Upper lobe of right lung (tissue), 1 donor: ENCODE results near the gene CDC42EP4. TPM values are rescaled to one million over a fixed set of nuclear protein-coding genes. Genes with fewer than 3 reads are reported as not detected.
A peak's percentile ranks its signal among the peaks of the same experiment; 100 is the strongest.

Experiments used
- ATAC-seq: fragments of 200-7000 bp; cut with Tn5 transposase; one replicate; pipeline ENCODE4 v1.9.1; 2020; ENCODE audit warnings: mild to moderate bottlenecking, moderate library complexity
- DNase-seq: peaks from one replicate; pipeline ENCODE4 v3.0.0-alpha.2; 2020
- H3K27ac ChIP-seq: fragments of 200-600 bp; one replicate; pipeline ENCODE4 v1.8.0; 2022
- H3K27me3 ChIP-seq: fragments of 200-600 bp; one replicate; pipeline ENCODE4 v1.8.0; 2022; ENCODE audit warnings: mild to moderate bottlenecking
- H3K36me3 ChIP-seq: fragments of 200-600 bp; one replicate; pipeline ENCODE4 v1.8.0; 2022
- H3K4me1 ChIP-seq: fragments of 200-600 bp; one replicate; pipeline ENCODE4 v1.8.0; 2022
- H3K4me3 ChIP-seq: fragments of 200-600 bp; one replicate; pipeline ENCODE4 v1.8.0; 2022; ENCODE audit warnings: mild to moderate bottlenecking
- H3K9me3 ChIP-seq: fragments of 200-600 bp; one replicate; pipeline ENCODE4 v1.8.0; 2022
- CTCF ChIP-seq: fragments of 200-600 bp; IDR thresholded peaks from one replicate; pipeline ENCODE4 v1.8.0; 2022; ENCODE audit warnings: antibody characterized with exemption
- intact Hi-C: fragments of 100-400 bp; cut with DNase I; formaldehyde crosslinking; loops from one replicate; pipeline ENCODE4 v1.11.0; 2022
- total RNA-seq: library from RNA; stranded (reverse); fragmentation: NEBNext Ultra II Directional; extraction: Animal tissue kit (Norgen Biotek cat#: 25700); gene quantifications from one replicate; pipeline ENCODE4 v1.2.1, GENCODE V29; 2021
- donor health status: DM: no; HTN: yes; CAD: no; lungs with severe emphysema.

CDC42EP4 gene
- total RNA-seq, 1 donor from 2014 or later, result 59.0 TPM

- DNase-seq, result no peak
- Histone ChIP-seq H3K4me3 (no peak overlapping the region), H3K27ac (no peak overlapping the region), H3K9me3 (no peaks in the 10 kb centered on the region), H3K27me3 (no peaks in the 10 kb centered on the region), H3K4me1 (peaks cover 6% of the 10 kb centered on the region), H3K36me3 (no peaks in the 10 kb centered on the region)
- intact Hi-C loops, result no loop called here
- no peak for ATAC-seq
- TF ChIP-seq CTCF, result no peak
These were observed 19.3 kb upstream of the CDC42EP4 start for GRCh38 chr17:73331060-73331459.

DNA sequence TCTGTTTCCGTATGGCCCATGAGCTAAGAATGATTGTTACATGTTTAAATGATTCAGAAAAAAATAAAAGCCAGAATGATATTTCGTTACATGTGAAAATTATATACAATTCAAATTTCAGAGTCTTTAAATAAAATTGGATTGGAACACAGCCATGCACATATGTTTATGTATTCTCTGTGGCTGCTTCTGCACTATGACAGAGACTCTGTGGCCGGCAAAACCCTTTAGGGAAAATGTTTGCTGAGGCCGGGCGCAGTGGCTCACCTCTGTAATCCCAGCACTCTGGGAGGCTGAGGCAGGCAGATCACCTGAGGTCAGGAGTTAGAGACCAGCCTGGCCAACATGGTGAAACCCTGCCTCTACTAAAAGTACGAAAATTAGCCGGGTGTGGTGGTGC, 15.9 kb upstream of the CDC42EP4 start:
- no peaks in the 10 kb centered on the region for H3K9me3 ChIP-seq
- intact Hi-C loops, result no loop called here
- no peaks in the 10 kb centered on the region for H3K36me3 ChIP-seq
- ATAC-seq (no peak), DNase-seq (no peak)
- no peaks in the 10 kb centered on the region for H3K4me1 ChIP-seq
- H3K4me3 ChIP-seq, result no peak overlapping the region
- no peaks in the 10 kb centered on the region for H3K27me3 ChIP-seq
- no peak for TF ChIP-seq CTCF
- H3K27ac ChIP-seq, result no peak overlapping the region

DNA sequence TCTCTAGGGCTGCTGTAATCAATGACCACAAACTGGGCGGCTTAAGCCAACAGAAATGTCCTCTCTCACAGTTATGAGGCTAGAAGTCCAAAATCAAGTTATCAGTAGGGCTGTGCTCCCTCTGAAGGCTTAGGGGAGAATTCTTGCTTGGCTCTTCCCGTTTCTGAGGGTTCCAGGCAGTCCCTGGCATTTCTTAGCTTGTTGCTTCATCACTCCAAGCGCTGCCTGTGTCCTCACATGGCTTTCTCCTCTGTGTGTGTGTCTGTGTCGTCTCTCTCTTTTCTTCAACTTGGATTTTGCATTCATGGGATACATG, 13.7 kb upstream of the CDC42EP4 start:
- DNase-seq (no peak), ATAC-seq (peak; percentile 80)
- intact Hi-C loops, result no loop called here
- no peaks in the 10 kb centered on the region for H3K27me3 ChIP-seq
- peak; percentile 26 for TF ChIP-seq CTCF
- no peak overlapping the region for H3K27ac ChIP-seq
- no peaks in the 10 kb centered on the region for H3K36me3 ChIP-seq
- H3K4me1 ChIP-seq, result no peaks in the 10 kb centered on the region
- H3K9me3 ChIP-seq, result no peaks in the 10 kb centered on the region
- no peak overlapping the region for H3K4me3 ChIP-seq

DNA sequence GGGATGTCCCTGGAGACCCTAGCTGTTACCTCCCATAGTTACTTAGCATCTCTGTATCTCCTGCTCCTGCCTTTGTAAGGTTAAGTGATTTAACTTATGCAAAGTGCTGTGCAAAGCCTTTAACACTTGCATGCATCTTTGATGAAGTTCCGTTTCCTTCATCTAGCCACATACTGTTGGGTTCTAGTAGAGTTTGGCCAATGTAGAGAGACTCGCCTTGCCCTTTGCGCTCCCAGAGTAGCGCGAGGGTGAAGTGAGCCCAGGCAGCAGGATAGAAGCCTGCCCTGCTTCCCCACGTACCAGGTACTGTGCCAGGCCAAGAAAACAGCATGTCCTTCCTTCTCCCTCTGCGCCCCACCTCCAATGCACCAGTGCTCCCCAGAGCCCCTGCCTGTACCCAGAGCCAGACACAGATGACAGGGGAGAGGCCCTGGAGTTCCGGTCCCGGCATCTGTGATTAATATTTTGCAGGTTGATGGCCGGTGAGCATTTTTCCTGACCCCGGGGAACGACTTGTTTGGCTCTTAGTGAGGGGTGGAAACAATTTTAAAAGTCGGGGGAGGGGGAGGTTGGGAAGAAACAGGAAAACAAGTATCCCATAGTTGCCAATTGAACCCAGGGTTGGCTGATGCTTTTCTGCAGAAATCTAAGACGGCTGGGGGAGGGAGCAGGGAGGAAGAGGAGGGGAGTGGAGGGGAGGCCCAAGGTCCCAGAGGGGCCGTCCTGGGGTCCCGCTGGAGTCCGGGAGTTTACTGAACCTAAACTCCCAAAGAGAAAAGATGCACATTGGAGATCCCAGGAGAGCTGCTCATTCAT, 13.1 kb upstream of the CDC42EP4 start:
- no peak for TF ChIP-seq CTCF
- DNase-seq, result no peak
- no peaks in the 10 kb centered on the region for H3K4me1 ChIP-seq
- H3K27me3 ChIP-seq, result no peaks in the 10 kb centered on the region
- H3K9me3 ChIP-seq, result no peaks in the 10 kb centered on the region
- no peak for ATAC-seq
- no peak overlapping the region for H3K4me3 ChIP-seq
- no peak overlapping the region for H3K27ac ChIP-seq
- H3K36me3 ChIP-seq, result no peaks in the 10 kb centered on the region
- intact Hi-C loops, result no loop called here

- Histone ChIP-seq H3K27me3 (no peaks in the 10 kb centered on the region), H3K4me1 (no peaks in the 10 kb centered on the region), H3K36me3 (no peaks in the 10 kb centered on the region), H3K27ac (no peak overlapping the region), H3K4me3 (no peak overlapping the region), H3K9me3 (no peaks in the 10 kb centered on the region)
- no peak for TF ChIP-seq CTCF
- DNase-seq (no peak), ATAC-seq (no peak)
- intact Hi-C loops, result no loop called here
These were observed 12.3 kb upstream of the CDC42EP4 start for GRCh38 chr17:73324160-73324475.
